NCI-H748 (cell line): ENCODE data around the gene PARM1.

Experiments used
- DNase-seq: peaks from one replicate; lab custom pipeline; 2025; ENCODE audit not compliant: unreplicated experiment; lab: John Stamatoyannopoulos, UW

PARM1 gene

GRCh38 chr4:75028196-75028854 lies 95.4 kb downstream of the PARM1 start:
- DNase-seq, result no peak

DNA sequence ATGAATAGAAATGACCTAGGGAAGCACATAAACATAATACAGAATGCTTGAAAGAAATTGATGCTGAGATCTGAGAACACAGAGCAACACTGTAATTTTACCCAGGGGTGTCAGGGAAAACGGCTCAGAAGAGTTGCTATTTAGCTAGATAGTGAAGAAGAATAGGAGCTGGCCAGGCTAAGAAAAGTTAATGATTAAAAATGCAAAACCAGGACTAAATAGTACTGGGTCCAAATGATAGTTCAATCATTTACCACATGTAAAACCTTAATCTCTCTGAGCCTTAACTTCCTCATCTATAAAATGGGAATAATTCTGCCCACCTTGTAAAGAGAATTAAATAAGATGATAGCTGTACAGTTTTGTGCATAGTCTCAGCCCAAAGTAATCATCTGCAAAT lies 97.1 kb downstream of the PARM1 start:
- DNase-seq, result no peak

GRCh38 chr4:75030649-75031235 lies 97.8 kb downstream of the PARM1 start:
- no peak for DNase-seq

GRCh38 chr4:75031775-75032174 lies 98.9 kb downstream of the PARM1 start:
- no peak for DNase-seq

DNA sequence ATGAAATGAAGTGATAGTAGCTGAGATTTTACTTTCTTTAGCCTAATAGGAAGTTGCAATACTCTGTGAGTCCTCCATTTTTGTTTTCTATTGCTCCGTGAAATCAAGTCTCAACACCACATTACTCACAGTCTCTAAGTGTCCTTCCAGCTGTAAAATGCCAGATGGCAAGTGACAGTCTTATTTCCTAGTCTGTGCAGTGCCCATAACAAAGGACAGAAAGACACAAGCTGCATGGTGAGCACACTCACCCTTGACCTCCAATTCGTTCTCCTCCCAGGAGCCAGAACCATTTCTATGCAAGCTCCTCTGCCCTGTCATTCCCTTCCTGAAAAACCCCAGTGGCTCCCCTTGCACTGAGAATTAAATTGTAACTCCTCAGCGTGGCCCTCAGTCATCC lies 101.6 kb downstream of the PARM1 start:
- DNase-seq, result no peak

GRCh38 chr4:75035321-75035720 lies 102.4 kb downstream of the PARM1 start:
- DNase-seq, result no peak

- no peak for DNase-seq
These were observed 103.3 kb downstream of the PARM1 start for GRCh38 chr4:75036046-75036830.

- no peak for DNase-seq
These were observed 104.3 kb downstream of the PARM1 start for GRCh38 chr4:75037252-75037651.

GRCh38 chr4:75038376-75038775 lies 105.5 kb downstream of the PARM1 start:
- no peak for DNase-seq

- DNase-seq, result no peak
These were observed 107.8 kb downstream of the PARM1 start for GRCh38 chr4:75040703-75041102.

GRCh38 chr4:75042601-75043208 lies 109.8 kb downstream of the PARM1 start:
- DNase-seq, result no peak

- no peak for DNase-seq
These were observed 113.3 kb downstream of the PARM1 start for GRCh38 chr4:75046226-75046625.

GRCh38 chr4:75046641-75047040 lies 113.7 kb downstream of the PARM1 start:
- no peak for DNase-seq

DNA sequence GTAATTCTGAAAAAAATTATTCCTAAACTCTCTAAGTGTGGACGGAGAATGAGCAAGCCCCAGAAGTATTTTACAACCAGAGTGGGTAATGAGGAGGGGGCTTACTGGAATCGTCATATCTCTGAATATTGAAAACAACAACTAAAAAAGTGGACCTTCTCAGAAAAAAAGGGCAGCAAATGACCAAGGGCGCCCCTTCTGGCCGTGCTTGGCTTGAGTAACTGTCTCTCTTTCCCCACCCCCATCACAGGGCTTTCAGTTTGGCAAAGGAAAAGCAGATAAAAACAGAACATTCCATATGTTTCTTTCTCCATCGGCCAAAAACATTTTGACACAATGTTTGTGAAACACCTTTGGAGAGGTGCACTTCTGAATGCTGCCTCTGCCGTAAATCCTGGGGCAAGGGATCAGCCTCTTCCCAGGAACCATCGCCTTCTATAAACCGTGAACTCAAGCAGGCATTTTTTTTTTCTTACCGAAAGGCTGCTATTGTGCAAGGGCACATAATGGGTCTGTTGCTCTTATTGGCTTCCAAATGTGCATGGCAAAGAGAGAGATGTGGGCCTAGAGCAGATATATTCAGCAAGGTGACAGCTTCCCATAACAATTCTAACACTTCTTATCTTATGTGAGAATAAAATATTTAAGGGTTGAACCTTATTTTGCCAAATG lies 115.4 kb downstream of the PARM1 start:
- no peak for DNase-seq

- no peak for DNase-seq
These were observed 118.5 kb downstream of the PARM1 start for GRCh38 chr4:75051431-75051830.

DNA sequence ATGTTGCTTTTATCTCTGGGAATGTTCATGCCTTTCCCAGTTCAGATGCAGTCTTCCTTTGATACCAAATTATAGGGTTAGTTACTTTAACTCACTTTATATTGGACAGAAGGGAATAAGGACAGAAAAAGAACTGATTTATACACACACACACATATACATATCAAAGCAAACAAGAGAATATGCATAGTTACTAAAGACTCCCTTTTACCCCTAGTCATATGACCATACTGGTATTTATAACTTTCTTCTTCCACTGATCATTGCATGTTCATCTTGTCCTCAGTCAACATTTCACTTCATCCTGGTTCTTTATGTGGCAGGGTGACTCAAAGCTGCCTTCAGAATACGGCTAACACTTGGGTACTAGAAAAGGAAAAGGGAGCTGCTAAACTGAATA lies 120.4 kb downstream of the PARM1 start:
- no peak for DNase-seq

GRCh38 chr4:75054078-75054477 lies 121.2 kb downstream of the PARM1 start:
- DNase-seq, result no peak

DNA sequence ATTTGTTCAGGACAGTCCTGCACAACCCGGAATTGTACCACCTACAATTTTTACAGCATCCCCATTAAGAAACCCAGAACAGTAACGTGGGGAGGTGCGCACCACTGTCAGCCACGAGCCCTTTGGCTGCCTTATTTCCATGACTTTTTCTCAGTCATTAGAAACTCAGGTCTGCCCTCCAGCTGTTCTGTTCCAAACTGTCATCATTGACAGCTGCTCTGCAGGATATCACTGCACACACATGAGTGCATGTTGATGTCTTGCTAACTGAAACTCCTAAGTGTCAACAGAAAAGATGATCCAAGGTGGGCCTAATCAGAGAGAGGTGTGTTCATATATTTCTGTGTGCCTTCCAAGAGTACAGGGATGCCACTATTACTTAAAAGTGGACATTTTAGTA lies 123.4 kb downstream of the PARM1 start:
- no peak for DNase-seq

GRCh38 chr4:75057369-75057768 lies 124.5 kb downstream of the PARM1 start:
- DNase-seq, result no peak

DNA sequence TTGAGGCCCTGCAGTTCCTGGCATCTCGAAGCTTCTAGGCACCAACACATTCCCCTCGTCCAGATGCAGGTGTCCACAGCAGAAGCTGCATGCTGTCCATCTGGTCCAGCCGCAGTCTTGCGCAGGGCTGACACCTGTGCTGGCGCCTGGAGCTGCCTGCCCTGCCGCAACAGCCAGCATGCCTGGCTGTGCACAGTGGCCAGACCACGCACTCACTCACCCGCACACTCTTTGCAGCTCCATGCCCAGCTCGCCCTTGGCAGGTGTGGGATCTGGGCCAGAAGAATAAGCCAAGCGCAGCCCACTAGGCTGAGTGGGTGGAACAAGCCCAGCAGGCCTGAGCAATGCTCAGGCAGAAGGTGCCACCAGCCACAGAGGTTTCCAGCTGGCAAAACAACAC lies 125.6 kb downstream of the PARM1 start:
- DNase-seq, result no peak

GRCh38 chr4:75063433-75063832 lies 130.5 kb downstream of the PARM1 start:
- DNase-seq, result no peak
